ENCODE data around the gene GBF1. TPM values are rescaled to one million over a fixed set of nuclear protein-coding genes. Genes with fewer than 3 reads are reported as not detected.
"Not testable (repeated sequence)": the region's sequence is repeated elsewhere in the genome, so short reads cannot be mapped to it uniquely, and the experiment has no call there.

Gene GBF1
- total and polyA plus RNA-seq, 2 donors = 22.9 to 29.3 TPM

DNA sequence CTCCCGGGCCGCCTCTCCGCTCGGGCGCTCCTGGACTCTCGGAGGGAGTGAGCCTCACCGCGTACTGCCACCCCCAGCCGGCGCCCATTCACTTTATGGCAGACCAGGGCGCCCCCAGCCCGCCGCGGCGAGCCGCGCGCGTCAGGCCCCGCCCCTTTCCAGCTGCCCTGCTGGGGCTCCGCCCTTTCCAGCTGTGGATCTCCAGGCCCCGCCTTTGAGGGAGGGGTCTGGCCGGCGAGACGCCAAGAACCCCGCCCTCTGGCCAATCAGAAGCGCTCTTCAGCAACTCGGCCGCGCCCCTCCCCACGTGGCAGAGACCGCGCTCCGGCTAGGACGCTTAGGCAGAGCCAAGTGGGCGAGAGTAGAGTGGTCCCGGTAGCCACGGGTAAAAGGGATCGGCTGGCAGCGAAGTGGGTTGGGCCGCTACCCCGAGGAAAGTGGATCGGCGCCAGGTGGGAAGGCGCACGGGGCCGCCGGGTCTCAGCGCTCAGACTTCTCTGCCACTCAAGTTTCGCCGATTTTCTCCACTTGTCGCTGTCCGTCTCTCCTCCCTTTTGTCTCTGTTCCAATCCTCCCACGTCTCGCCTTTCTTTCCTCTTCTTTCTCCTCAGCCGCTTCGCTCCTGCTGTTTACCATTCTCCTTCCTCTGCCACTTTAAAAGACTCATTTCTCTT lies 3.8 kb upstream of the GBF1 start, which contains the start of gene PITX3:
PITX3 (minus strand) TSS at position 69 of the 674 bp plus-strand sequence. CDS start 9,432 bp downstream, outside the sequence.
- Histone ChIP-seq H3K36me3 (ENCODE audit: insufficient read depth) (no peaks in the 10 kb centered on the region), H3K4me3 (ENCODE audit: low read depth, low read length) (peak within 1 kb of the TSS; percentile 43), H3K27ac (ENCODE audit: low read depth) (no peak within 1 kb of the TSS), H3K4me1 (ENCODE audit: insufficient read depth) (no peaks in the 10 kb centered on the region)
- DNase-seq (ENCODE audit: extremely low spot score) = peak; percentile 56
- under 1% methylated on average over 57 of the region's 57 CpGs for WGBS

DNA sequence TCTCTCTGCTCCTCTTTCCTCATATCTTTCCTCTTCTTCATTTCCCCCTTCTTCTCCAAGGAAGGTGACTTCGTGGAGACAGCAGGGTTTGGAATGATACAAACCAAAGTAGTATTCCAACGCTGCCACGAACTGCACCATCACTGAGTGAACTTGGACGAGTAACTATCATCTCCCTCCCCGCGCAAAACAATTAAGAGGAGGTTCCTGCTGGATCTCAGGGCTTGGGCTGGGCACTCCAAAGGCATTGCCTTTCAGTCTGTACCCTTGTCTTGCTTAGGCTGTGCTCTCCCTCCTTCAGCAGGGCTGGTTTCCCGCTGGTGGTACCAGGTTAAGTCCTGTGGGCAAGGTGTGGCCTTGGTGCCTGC lies 3.2 kb upstream of the GBF1 start:
- H3K4me3 ChIP-seq (ENCODE audit: low read depth, low read length) = no peak overlapping the region
- no peak for DNase-seq (ENCODE audit: extremely low spot score)
- no peaks in the 10 kb centered on the region for H3K4me1 ChIP-seq (ENCODE audit: insufficient read depth)
- no peaks in the 10 kb centered on the region for H3K36me3 ChIP-seq (ENCODE audit: insufficient read depth)
- H3K27ac ChIP-seq (ENCODE audit: low read depth) = no peak overlapping the region
- 25% methylated on average over 7 of the region's 7 CpGs for WGBS

DNA sequence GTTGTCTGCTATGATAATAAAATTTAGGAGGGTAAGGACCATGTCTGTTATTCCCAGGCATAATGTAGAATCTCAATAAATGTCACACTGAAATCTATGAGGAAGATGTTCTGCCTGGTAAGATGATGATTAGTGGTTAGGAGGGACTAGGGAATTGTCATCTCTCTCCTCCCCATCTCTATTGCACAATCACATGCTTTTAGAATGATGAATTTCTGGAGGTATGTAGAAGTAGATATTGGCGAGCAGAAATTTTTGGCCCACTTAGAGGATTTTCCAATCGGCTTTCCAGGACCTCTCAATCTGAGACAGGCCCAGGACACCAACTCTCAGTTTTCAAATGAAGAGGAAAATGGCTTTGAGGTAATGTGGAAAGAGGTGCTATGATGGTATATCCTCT lies 2.0 kb upstream of the GBF1 start:
- no peak for DNase-seq (ENCODE audit: extremely low spot score)
- Histone ChIP-seq H3K4me3 (ENCODE audit: low read depth, low read length) (no peak overlapping the region), H3K27ac (ENCODE audit: low read depth) (no peak overlapping the region), H3K4me1 (ENCODE audit: insufficient read depth) (peaks cover 1% of the 10 kb centered on the region), H3K36me3 (ENCODE audit: insufficient read depth) (no peaks in the 10 kb centered on the region)
- 70% methylated on average over 2 of the region's 2 CpGs for WGBS

DNA sequence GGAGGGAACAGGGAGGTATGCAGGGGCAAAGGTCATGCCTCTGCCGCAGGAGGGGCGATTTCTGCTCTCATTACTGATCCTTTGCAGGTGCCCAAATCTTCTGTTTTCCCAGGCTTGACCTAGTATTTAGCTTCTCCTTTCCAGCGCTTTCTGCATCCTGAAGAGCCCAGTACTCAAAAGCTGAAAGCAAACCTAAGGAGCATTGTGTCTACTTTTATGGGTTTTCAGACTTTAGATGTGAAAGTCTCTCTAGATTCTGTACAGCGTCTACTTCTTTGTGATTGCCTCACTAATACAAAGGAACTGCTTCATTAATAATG lies 560 bp downstream of the GBF1 start:
- Histone ChIP-seq H3K4me1 (ENCODE audit: insufficient read depth) (peaks cover 1% of the 10 kb centered on the region), H3K4me3 (ENCODE audit: low read depth, low read length) (peak overlapping the region; percentile 62), H3K27ac (ENCODE audit: low read depth) (peak overlapping the region; percentile 77), H3K36me3 (ENCODE audit: insufficient read depth) (no peaks in the 10 kb centered on the region)
- DNase-seq (ENCODE audit: extremely low spot score) = no peak
- WGBS = under 1% methylated on average over 4 of the region's 4 CpGs

DNA sequence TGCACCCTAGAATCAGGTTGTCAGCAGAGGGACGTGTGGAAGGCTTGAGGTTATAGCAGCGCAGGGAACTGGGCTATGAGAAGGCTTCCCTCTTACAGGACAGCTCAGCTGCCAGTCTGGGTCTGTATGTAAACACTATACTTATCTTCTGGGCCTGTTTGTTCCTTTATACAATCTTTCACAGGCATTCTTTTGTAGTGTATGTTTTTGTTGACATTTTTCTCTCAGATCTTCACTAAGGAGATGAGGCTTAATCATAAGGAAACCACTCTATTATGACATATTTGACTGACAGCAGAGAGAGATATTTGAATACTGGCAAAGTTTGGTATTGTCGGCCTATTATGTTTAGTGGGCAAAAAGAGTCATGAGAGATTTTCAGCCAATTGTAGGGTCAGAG lies 929 bp downstream of the GBF1 start:
- no peak overlapping the region for H3K27ac ChIP-seq (ENCODE audit: low read depth)
- no peak for DNase-seq (ENCODE audit: extremely low spot score)
- H3K36me3 ChIP-seq (ENCODE audit: insufficient read depth) = no peaks in the 10 kb centered on the region
- WGBS = 16% methylated on average over 3 of the region's 3 CpGs
- H3K4me1 ChIP-seq (ENCODE audit: insufficient read depth) = peaks cover 1% of the 10 kb centered on the region
- H3K4me3 ChIP-seq (ENCODE audit: low read depth, low read length) = peak overlapping the region; percentile 62

DNA sequence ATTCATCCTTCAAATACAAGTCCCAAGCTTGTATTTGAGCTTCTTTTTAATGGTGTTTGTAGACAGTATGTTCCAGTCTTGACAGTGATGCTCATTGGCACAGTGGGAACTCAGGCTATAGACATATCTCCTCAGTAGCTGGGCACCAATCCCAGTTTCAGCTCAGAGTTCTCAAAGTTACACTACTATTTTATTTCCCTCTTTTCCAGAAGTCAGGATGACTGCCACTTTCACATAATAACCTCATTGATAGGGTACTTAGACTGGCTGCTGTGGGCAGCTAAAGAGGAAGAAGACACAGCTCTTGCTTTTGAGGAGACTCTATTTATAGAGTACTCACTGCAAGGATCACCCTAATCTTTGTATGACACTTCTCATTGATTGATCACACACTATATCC lies 2.4 kb downstream of the GBF1 start:
- Histone ChIP-seq H3K36me3 (ENCODE audit: insufficient read depth) (no peaks in the 10 kb centered on the region), H3K4me1 (ENCODE audit: insufficient read depth) (peaks cover 1% of the 10 kb centered on the region), H3K27ac (ENCODE audit: low read depth) (no peak overlapping the region), H3K4me3 (ENCODE audit: low read depth, low read length) (no peak overlapping the region)
- no peak for DNase-seq (ENCODE audit: extremely low spot score)

DNA sequence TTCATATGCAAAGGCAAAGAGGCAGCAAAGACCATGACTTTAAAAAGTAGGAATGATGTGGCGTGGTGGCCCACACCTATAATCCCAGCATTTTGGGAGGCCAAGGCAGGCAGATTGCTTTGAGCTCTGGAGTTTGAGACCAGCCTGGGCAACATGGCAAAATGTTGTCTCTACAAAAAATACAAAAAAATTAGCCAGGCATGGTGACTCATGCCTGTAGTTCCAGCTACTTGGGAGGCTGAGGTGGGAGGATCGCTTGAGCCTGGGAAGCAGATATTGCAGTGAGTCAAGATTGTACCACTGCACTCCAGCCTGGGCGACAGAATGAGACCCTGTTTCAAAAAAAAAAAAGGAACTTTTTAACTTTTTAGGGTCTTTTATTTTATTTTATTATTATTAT lies 7.2 kb downstream of the GBF1 start:
- H3K4me1 ChIP-seq (ENCODE audit: insufficient read depth); DNase-seq (ENCODE audit: extremely low spot score); H3K4me3 ChIP-seq (ENCODE audit: low read depth, low read length); H3K27ac ChIP-seq (ENCODE audit: low read depth); H3K36me3 ChIP-seq (ENCODE audit: insufficient read depth): not testable (repeated sequence)
- WGBS = 97% methylated on average over 3 of the region's 3 CpGs

DNA sequence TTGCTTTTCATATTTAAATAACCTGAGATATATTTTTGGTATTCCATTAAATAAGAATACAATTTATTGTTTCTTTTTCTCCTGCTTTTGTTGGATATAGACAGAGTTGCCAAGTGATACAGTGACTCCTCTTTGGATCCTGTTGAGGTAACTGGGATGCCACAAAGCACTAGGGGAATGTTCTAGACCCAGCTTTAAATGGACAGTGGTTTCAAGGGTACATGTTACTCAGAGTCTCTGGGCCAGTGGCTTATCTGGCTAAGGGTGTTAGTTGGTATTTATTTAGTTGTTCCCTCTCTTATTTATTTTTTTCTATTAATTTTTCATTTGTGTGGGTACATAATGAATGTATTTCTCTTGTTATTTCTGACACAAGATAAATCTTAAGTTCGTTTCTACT lies 9.1 kb downstream of the GBF1 start:
- Histone ChIP-seq H3K4me3 (ENCODE audit: low read depth, low read length) (no peak overlapping the region), H3K4me1 (ENCODE audit: insufficient read depth) (no peaks in the 10 kb centered on the region), H3K27ac (ENCODE audit: low read depth) (no peak overlapping the region), H3K36me3 (ENCODE audit: insufficient read depth) (no peaks in the 10 kb centered on the region)
- 63% methylated on average over 1 of the region's 1 CpG for WGBS
- no peak for DNase-seq (ENCODE audit: extremely low spot score)

DNA sequence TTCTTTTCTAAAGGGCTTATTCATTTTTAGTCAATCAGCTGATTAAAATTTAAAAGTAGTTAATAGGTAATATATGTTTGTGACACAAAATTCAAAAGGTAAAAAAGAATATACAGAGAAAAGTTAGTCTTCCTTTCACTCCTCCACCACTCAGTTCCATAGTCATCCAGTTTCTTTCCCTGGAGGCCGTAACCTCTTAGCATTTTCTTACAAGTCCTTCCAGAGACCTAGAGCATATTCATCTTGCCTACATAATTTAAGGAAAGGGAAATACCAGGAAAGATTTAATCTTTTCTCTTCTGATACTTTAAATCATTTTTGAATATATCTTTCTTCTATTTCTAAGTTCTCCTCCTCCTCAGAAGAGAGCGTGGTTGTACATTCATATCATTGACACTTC lies 10.1 kb downstream of the GBF1 start:
- DNase-seq (ENCODE audit: extremely low spot score) = no peak
- Histone ChIP-seq H3K4me3 (ENCODE audit: low read depth, low read length) (no peak overlapping the region), H3K27ac (ENCODE audit: low read depth) (no peak overlapping the region), H3K4me1 (ENCODE audit: insufficient read depth) (no peaks in the 10 kb centered on the region), H3K36me3 (ENCODE audit: insufficient read depth) (no peaks in the 10 kb centered on the region)
- 98% methylated on average over 2 of the region's 2 CpGs for WGBS

DNA sequence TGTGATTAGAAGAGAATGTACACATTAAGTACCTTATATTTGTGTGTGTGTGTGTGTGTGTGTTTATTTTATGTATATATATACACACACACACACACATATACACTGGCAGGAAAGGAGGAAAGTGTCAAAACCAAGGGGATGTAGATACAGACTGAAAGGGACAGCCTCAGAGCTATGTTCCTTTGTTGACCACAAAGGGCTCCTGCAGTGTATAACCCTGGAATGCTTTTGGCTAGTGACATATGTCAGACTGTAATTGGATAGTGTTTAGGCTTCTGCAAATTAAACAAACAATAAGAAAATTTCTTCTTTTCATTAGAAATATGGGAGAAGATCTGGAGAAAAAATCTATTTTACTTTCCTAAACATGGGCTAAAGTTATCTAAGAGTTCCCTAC lies 15.9 kb downstream of the GBF1 start:
- DNase-seq (ENCODE audit: extremely low spot score) = no peak
- Histone ChIP-seq H3K4me1 (ENCODE audit: insufficient read depth) (no peaks in the 10 kb centered on the region), H3K4me3 (ENCODE audit: low read depth, low read length) (no peak overlapping the region), H3K36me3 (ENCODE audit: insufficient read depth) (peaks cover 2% of the 10 kb centered on the region), H3K27ac (ENCODE audit: low read depth) (no peak overlapping the region)

DNA sequence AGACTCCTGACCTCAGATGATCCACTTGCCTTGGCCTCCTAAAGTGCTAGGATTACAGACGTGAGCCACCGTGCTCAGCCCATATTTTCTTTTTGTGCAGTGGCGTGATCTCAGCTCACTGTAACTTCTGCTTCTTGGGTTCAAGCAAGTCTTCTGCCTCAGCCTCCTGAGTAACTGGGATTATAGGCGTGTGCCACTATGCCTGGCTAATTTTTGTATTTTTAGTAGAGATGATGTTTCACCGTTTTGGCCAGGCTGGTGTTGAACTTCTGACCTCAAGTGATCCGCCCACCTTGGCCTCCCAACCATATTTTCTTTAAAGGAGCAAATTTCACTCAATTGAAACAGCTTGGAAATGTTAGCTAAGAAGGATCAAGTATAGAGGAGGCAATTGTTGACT lies 16.5 kb downstream of the GBF1 start:
- 66% methylated on average over 6 of the region's 6 CpGs for WGBS
- DNase-seq (ENCODE audit: extremely low spot score) = no peak
- Histone ChIP-seq H3K27ac (ENCODE audit: low read depth) (no peak overlapping the region), H3K4me3 (ENCODE audit: low read depth, low read length) (no peak overlapping the region), H3K4me1 (ENCODE audit: insufficient read depth) (no peaks in the 10 kb centered on the region), H3K36me3 (ENCODE audit: insufficient read depth) (peaks cover 2% of the 10 kb centered on the region)

DNA sequence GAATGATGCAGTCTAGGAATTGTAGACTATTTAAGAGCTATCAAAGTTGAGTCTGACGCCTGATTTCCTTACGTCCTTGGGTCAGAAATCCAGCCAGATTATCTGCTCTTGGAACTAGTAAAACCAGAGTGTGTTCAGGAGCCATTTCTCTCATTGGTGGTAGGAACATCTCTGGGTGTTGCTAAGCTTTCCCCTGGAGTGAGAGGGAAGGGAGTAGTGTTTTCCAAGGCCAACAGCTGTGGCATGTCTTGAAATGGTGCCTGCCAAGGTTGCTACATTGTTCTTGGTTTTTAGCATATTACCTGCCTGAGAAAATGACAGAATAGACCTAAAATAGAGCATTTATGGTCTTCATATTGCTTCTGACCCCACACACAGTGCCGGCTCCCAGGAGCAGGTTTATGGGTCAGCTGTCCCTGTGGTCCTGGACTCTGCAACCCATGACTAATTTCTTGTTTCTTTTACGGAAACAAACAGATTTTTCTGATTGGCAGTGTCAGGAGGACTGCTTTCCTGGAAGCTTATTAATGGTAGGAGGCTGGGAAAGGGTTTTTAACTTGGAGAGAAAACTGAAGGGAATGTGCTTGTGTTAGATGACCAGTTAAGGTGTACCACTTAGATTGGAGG lies 17.5 kb downstream of the GBF1 start:
- Histone ChIP-seq H3K27ac (ENCODE audit: low read depth) (no peak overlapping the region), H3K36me3 (ENCODE audit: insufficient read depth) (peaks cover 2% of the 10 kb centered on the region), H3K4me3 (ENCODE audit: low read depth, low read length) (no peak overlapping the region), H3K4me1 (ENCODE audit: insufficient read depth) (no peaks in the 10 kb centered on the region)
- WGBS = 65% methylated on average over 4 of the region's 4 CpGs
- no peak for DNase-seq (ENCODE audit: extremely low spot score)

DNA sequence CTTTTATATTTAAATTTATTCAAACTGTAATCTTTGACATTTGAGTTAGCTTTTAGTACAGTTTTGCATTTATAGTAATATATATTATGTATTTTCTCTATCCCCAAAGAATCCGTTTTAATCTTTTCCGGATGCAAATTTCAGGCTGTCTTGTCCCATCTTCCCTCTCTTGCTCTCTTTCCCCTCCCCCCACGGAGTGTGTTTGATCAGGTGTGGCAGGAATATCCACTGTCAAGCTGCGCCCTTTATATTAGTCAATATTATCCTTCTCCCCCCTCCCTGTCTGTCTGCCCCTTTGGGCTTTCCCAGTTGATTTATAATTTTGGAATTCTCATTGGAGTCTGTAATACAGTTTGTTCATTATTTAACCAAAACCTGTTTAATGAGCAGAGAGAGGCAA lies 19.0 kb downstream of the GBF1 start:
- H3K4me1 ChIP-seq (ENCODE audit: insufficient read depth) = peaks cover 2% of the 10 kb centered on the region
- WGBS = 90% methylated on average over 4 of the region's 4 CpGs
- H3K27ac ChIP-seq (ENCODE audit: low read depth) = no peak overlapping the region
- no peak overlapping the region for H3K4me3 ChIP-seq (ENCODE audit: low read depth, low read length)
- peaks cover 2% of the 10 kb centered on the region for H3K36me3 ChIP-seq (ENCODE audit: insufficient read depth)
- DNase-seq (ENCODE audit: extremely low spot score) = no peak

DNA sequence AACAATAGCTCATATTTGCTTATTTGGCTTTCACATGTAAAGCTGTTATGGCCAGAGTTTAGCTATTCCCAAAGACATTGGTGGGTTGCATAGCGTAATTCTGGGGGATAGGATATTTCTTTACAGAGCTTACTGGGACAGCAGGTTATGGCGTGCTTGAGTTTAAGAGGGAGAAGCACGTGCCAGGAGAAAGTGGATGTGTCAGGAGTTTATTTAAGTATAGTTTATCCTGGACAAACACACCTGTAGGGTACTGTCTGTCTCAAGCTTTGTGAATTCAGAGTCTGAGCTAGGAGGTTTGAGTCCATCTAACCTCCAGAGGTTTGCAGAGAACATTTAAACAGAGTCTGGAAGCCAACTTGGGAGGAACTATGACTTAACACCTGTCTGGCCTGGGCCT lies 21.3 kb downstream of the GBF1 start:
- H3K36me3 ChIP-seq (ENCODE audit: insufficient read depth) = peaks cover 2% of the 10 kb centered on the region
- no peak overlapping the region for H3K27ac ChIP-seq (ENCODE audit: low read depth)
- 95% methylated on average over 3 of the region's 3 CpGs for WGBS
- H3K4me3 ChIP-seq (ENCODE audit: low read depth, low read length) = no peak overlapping the region
- peaks cover 2% of the 10 kb centered on the region for H3K4me1 ChIP-seq (ENCODE audit: insufficient read depth)
- no peak for DNase-seq (ENCODE audit: extremely low spot score)

DNA sequence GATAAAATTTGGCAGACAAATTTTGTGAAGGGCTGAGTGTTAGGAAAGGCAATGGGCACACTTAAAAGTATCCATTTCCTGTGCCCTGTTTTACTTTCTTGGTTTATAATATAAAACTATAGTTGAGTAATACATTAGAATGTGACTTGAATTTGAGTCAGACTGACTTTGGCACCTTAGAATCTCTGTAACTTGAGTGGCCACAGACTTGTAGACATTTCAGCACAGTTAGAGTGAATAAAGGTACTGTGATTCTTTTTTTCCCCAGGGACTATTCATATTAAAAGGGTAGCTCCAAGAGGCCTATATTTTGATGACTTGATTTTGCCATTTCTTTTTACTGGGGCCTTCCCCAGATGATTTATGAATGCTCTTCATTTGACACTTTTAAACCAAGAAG lies 22.4 kb downstream of the GBF1 start:
- H3K4me3 ChIP-seq (ENCODE audit: low read depth, low read length) = no peak overlapping the region
- peaks cover 2% of the 10 kb centered on the region for H3K36me3 ChIP-seq (ENCODE audit: insufficient read depth)
- no peak overlapping the region for H3K27ac ChIP-seq (ENCODE audit: low read depth)
- peaks cover 2% of the 10 kb centered on the region for H3K4me1 ChIP-seq (ENCODE audit: insufficient read depth)
- DNase-seq (ENCODE audit: extremely low spot score) = no peak

Measured in urinary bladder (tissue), 4 donors.